ENCODE data around the gene KIRREL3.

The KIRREL3 gene

DNA sequence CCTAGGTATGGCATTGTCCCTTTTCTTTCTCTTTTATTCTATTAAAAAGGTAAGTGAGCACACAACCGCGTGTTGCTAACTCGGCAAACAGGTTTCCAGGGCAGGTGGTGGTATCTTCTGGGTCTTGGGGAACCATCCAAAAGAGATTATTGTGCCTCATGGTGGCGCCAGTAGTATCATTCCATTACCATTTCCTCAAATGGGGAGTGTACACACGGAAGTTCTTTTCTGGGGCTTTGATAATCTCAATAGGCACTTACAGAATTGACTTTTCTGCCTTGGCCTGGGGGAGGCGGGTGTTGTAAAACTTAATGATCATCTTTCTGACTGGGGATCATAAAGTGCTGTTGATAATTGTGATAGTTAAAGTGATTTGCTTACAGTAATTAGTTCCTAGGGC is 234.1 kb downstream of the KIRREL3 start:
- no peaks in the 10 kb centered on the region for H3K4me1 ChIP-seq (ENCODE audit: control insufficient read depth, insufficient read depth, low read length)
- no peak overlapping the region for H3K27ac ChIP-seq (ENCODE audit: low read depth, low read length)
- H3K36me3 ChIP-seq (ENCODE audit: control insufficient read depth, insufficient read depth, low read length) = no peaks in the 10 kb centered on the region
- H3K4me3 ChIP-seq (ENCODE audit: low read length) = no peak overlapping the region
- H3K9ac ChIP-seq (ENCODE audit: low read length) = no peak overlapping the region
- no peaks in the 10 kb centered on the region for H3K27me3 ChIP-seq (ENCODE audit: control insufficient read depth, insufficient read depth, low read length)

DNA sequence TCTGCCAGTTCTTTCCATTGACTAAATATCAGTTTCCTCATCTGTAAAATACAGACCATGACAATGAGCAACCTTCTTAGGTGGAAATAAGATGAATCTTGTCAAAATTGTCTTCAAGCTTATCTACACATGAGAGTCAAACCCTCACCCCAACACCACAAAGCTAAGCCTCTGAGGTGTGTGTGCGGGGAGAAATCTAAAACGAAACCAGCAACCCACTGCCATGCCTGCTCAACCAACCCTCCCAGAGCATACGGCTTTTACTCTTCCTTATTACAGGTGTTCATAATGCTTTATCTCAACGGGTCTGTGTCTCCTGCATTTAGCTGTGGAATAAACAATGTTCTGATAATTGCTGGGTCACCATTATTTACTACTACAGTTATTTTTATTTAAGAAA is 235.4 kb downstream of the KIRREL3 start:
- Histone ChIP-seq H3K9ac (ENCODE audit: low read length) (no peak overlapping the region), H3K27me3 (ENCODE audit: control insufficient read depth, insufficient read depth, low read length) (no peaks in the 10 kb centered on the region), H3K4me3 (ENCODE audit: low read length) (no peak overlapping the region), H3K27ac (ENCODE audit: low read depth, low read length) (no peak overlapping the region), H3K36me3 (ENCODE audit: control insufficient read depth, insufficient read depth, low read length) (no peaks in the 10 kb centered on the region), H3K4me1 (ENCODE audit: control insufficient read depth, insufficient read depth, low read length) (no peaks in the 10 kb centered on the region)

DNA sequence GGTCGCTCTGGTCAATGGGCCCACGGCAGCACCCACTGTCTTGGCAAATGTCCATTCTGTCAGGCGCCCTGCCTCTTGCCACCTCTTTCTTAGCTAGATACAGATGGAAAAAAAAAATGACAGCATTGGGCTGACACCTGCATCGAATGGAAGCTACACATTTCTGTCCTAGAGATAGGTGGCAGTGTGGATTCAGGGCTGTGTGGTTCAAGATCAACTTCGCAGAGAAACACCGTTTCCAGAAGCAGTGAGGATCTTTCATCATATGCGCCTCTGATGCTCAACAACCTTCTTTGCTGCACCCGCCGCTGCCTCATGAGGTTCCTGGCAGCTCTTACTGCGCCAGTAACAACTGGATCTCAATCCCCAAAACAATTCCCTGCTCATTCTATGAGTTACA is 236.3 kb downstream of the KIRREL3 start:
- no peaks in the 10 kb centered on the region for H3K27me3 ChIP-seq (ENCODE audit: control insufficient read depth, insufficient read depth, low read length)
- no peaks in the 10 kb centered on the region for H3K4me1 ChIP-seq (ENCODE audit: control insufficient read depth, insufficient read depth, low read length)
- no peak overlapping the region for H3K9ac ChIP-seq (ENCODE audit: low read length)
- no peak overlapping the region for H3K4me3 ChIP-seq (ENCODE audit: low read length)
- H3K36me3 ChIP-seq (ENCODE audit: control insufficient read depth, insufficient read depth, low read length) = no peaks in the 10 kb centered on the region
- H3K27ac ChIP-seq (ENCODE audit: low read depth, low read length) = no peak overlapping the region

DNA sequence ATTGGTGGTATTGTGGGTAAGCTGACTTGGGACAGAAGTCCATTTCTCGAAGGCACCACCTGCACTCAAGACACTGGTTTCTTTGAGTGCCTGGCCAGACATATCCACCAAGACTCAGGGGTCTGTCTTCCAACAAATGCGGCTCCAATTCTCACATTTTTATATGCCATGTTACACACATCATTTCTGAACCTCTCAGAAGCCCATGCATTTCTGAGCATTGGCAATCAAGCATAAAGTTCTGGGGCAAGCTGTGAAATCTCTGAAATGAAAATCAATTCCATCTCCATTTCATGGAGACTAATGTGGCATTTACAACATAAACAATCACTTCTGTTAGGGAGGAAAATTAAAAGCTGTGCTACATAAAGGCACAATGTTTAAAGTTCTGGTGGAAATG is 243.7 kb downstream of the KIRREL3 start:
- Histone ChIP-seq H3K27me3 (ENCODE audit: control insufficient read depth, insufficient read depth, low read length) (no peaks in the 10 kb centered on the region), H3K36me3 (ENCODE audit: control insufficient read depth, insufficient read depth, low read length) (no peaks in the 10 kb centered on the region), H3K4me1 (ENCODE audit: control insufficient read depth, insufficient read depth, low read length) (no peaks in the 10 kb centered on the region), H3K27ac (ENCODE audit: low read depth, low read length) (no peak overlapping the region), H3K9ac (ENCODE audit: low read length) (no peak overlapping the region), H3K4me3 (ENCODE audit: low read length) (no peak overlapping the region)

DNA sequence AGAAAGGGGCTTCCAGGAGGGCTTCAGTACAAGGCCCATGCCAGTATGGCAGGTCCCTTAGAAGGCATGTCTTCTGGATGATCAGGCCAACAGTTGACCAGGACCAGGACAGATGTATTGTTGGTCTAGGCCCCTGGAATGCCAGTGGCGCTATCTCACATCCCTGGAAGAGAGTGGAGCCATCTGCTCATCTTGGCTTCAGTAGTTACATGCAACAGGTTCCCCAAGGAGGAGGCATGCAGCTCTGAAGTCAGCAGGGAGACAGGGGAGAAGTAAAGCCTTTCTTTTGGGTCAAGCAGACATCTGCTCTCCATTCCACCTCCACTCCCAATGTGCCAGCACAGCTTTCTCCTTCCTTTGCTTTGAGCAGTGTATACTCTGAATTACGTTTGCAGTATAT is 244.1 kb downstream of the KIRREL3 start:
- Histone ChIP-seq H3K9ac (ENCODE audit: low read length) (no peak overlapping the region), H3K4me3 (ENCODE audit: low read length) (no peak overlapping the region), H3K4me1 (ENCODE audit: control insufficient read depth, insufficient read depth, low read length) (no peaks in the 10 kb centered on the region), H3K27me3 (ENCODE audit: control insufficient read depth, insufficient read depth, low read length) (no peaks in the 10 kb centered on the region), H3K36me3 (ENCODE audit: control insufficient read depth, insufficient read depth, low read length) (no peaks in the 10 kb centered on the region), H3K27ac (ENCODE audit: low read depth, low read length) (no peak overlapping the region)

DNA sequence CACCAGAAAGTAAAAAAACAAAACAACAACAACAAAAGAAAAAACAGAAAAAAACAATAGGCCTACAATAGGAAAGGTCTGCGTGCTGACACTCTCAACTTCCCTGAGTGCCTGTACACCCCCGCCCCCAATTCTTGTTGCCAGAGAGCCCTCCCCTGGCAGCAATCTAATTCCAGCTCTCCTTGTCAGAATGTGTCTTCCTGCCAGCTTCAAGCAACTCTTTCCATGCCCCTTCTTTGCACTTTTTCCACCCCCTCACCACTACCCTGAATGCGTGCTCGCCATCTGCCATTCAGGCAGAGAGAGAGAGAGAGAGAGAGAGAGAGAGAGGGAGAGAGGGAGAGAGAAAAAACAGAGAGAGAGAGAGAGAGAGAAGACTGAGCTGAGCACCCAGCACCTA is 245.0 kb downstream of the KIRREL3 start:
- Histone ChIP-seq H3K27me3 (ENCODE audit: control insufficient read depth, insufficient read depth, low read length) (no peaks in the 10 kb centered on the region), H3K9ac (ENCODE audit: low read length) (no peak overlapping the region), H3K4me1 (ENCODE audit: control insufficient read depth, insufficient read depth, low read length) (no peaks in the 10 kb centered on the region), H3K36me3 (ENCODE audit: control insufficient read depth, insufficient read depth, low read length) (no peaks in the 10 kb centered on the region), H3K4me3 (ENCODE audit: low read length) (no peak overlapping the region), H3K27ac (ENCODE audit: low read depth, low read length) (no peak overlapping the region)

DNA sequence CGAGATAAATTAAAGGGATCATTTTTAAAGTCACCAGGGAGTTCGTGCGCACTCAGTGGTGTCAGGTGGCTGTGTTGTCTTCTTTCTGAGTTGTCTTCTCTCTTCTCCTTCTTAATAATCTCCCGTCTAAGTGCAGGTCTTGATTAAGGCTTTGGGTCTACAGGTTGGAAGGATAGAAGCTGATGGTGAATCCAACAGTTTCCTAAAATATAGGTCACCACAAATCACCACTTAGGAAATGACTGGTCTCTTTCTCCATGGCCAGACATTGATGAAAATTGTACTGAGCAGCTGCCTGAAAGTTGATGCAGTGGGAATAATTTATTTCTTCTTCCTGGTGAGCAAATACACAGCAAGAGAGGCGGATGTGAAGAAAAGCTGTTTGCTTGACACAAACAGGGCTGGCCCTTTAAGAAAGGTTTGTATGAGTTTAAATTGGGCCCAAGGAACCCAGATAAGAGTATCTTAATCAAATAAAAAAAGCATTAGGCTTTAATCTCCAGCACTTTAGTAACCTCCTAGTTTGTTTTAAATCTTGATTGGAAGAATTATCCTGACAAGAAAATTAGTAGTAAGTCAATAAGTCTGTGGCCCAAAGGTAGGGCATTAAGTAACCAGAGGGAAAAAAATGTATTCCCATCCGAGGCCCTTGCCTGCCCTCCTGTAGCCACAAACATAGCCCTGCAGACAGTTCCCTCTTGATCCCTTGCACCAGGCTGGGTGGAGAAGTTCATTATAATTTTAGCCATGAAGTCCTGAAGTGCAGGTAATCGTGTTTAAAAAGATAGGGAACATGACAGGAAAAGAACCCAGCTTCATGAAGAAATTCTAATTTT is 245.8 kb downstream of the KIRREL3 start:
- Histone ChIP-seq H3K9ac (ENCODE audit: low read length) (no peak overlapping the region), H3K27ac (ENCODE audit: low read depth, low read length) (no peak overlapping the region)

DNA sequence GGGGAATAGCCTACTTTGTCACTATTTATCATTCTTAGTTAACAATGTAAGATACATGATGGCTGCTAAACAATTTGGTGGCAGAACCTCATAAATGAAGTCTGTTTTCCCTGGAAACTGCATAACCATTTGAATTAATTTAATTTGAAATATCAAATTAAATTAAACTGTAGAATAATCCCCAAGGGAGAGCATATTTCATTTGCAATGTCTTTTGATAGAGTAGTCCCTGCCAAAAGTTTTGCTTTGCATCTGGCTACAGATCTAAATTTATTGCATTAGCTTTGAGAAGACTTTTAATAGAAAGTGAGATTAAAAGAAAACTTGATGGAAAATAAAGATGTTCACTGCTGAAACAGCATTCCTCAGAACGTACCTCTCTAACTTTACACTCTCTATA is 246.6 kb downstream of the KIRREL3 start:
- Histone ChIP-seq H3K9ac (ENCODE audit: low read length) (no peak overlapping the region), H3K4me3 (ENCODE audit: low read length) (no peak overlapping the region), H3K4me1 (ENCODE audit: control insufficient read depth, insufficient read depth, low read length) (no peaks in the 10 kb centered on the region), H3K27me3 (ENCODE audit: control insufficient read depth, insufficient read depth, low read length) (no peaks in the 10 kb centered on the region), H3K27ac (ENCODE audit: low read depth, low read length) (no peak overlapping the region), H3K36me3 (ENCODE audit: control insufficient read depth, insufficient read depth, low read length) (no peaks in the 10 kb centered on the region)

More for the DNA sequence above, 245.8 kb downstream of the KIRREL3 start:
- Histone ChIP-seq H3K4me1 (ENCODE audit: control insufficient read depth, insufficient read depth, low read length) (no peaks in the 10 kb centered on the region), H3K36me3 (ENCODE audit: control insufficient read depth, insufficient read depth, low read length) (no peaks in the 10 kb centered on the region), H3K27me3 (ENCODE audit: control insufficient read depth, insufficient read depth, low read length) (no peaks in the 10 kb centered on the region), H3K4me3 (ENCODE audit: low read length) (no peak overlapping the region)

DNA sequence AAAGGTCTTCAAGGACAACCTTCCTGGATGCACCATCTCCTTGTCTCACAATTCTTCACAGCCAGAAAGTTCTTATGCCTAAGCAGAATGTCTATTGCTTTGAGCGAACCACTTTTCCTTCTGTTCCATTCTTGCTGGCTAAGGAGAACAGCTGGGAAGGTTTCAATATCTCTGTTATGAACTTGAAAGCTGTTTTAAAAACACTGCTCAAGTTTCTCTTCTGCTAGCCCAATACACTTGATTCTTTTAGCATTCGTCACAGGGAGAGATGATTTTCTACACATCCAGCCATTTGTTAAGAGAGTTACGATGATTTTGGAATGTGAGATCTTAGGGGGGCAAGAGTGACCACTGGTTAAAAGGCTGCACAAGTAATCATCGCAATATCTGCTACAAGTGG is 249.3 kb downstream of the KIRREL3 start:
- no peaks in the 10 kb centered on the region for H3K27me3 ChIP-seq (ENCODE audit: control insufficient read depth, insufficient read depth, low read length)
- no peak overlapping the region for H3K9ac ChIP-seq (ENCODE audit: low read length)
- no peak overlapping the region for H3K27ac ChIP-seq (ENCODE audit: low read depth, low read length)
- H3K4me3 ChIP-seq (ENCODE audit: low read length) = no peak overlapping the region
- H3K4me1 ChIP-seq (ENCODE audit: control insufficient read depth, insufficient read depth, low read length) = no peaks in the 10 kb centered on the region
- no peaks in the 10 kb centered on the region for H3K36me3 ChIP-seq (ENCODE audit: control insufficient read depth, insufficient read depth, low read length)

DNA sequence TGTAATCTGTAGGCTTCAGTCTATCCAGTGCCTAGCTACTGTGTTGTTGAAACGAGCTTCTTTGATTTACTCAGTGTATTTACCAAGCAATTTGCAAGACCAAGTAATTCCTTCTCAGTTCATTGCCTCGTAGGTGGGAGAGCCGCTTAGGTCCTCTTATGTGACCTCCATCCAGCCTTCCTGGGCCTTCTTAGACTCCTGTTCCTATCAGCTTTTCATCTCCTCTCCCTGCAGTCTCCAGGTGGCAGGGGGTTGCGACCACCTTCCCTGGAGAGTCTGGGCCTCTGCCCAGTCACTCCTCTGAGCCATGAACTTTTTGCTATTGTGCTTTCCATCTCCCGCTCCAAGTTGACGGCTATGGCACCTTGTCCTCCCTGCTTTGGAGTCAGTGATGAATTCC is 251.8 kb downstream of the KIRREL3 start:
- H3K4me1 ChIP-seq (ENCODE audit: control insufficient read depth, insufficient read depth, low read length) = no peaks in the 10 kb centered on the region
- no peak overlapping the region for H3K9ac ChIP-seq (ENCODE audit: low read length)
- no peak overlapping the region for H3K27ac ChIP-seq (ENCODE audit: low read depth, low read length)
- no peaks in the 10 kb centered on the region for H3K27me3 ChIP-seq (ENCODE audit: control insufficient read depth, insufficient read depth, low read length)
- H3K36me3 ChIP-seq (ENCODE audit: control insufficient read depth, insufficient read depth, low read length) = no peaks in the 10 kb centered on the region
- H3K4me3 ChIP-seq (ENCODE audit: low read length) = no peak overlapping the region

DNA sequence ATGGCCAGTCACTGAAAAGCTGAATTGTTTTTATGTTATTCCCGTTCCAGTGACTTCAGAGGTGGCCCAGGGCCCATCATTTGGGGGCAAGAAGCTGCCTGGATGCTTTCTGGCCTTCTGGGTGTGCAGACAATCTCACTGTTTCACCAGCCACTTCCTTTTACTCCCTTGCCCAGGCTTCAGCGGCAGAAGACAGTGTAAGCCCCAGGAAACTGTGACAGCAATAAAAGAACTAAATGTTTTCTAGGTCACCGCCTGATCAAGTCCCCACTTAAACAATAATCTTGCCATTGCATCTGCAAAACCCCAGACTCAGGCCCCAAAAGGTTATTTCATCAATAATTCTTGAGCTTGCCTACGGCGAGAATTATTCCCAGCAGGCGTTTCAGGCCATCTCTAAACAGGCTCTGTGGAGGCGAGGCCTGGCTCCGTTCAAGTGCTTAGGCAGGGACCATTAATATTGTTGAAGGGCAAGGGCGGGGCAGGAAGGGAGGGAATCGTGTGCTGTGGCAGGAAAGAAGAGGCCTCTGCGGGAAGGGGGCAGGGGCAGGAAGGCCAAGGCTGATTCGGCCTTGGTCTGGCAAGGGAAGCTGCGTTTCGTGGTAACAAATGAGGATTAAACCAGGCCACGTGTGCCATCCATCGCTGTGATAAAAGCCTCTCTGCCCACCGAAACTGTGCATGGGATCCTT is 252.3 kb downstream of the KIRREL3 start:
- H3K27ac ChIP-seq (ENCODE audit: low read depth, low read length) = no peak overlapping the region
- no peaks in the 10 kb centered on the region for H3K27me3 ChIP-seq (ENCODE audit: control insufficient read depth, insufficient read depth, low read length)
- H3K4me3 ChIP-seq (ENCODE audit: low read length) = no peak overlapping the region
- no peaks in the 10 kb centered on the region for H3K36me3 ChIP-seq (ENCODE audit: control insufficient read depth, insufficient read depth, low read length)
- no peak overlapping the region for H3K9ac ChIP-seq (ENCODE audit: low read length)
- H3K4me1 ChIP-seq (ENCODE audit: control insufficient read depth, insufficient read depth, low read length) = no peaks in the 10 kb centered on the region

DNA sequence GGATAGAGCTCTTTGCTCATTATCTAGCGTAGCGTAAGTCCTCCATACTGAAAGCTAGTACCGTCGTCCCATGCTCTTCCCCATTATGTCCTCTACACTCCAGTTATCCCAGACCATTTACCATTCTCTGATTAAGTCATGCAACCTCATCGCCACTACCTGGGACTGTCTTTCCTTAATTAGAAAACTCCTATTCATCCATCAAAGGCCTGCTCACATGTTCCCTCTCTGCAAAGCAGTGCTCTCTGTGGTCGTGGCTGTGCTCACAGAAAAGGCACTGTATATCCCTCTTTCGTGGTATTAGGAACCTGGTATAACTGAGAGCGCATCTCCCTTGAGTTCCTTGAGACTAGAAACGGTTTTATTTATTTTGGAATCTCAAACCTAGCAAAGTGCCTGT is 253.3 kb downstream of the KIRREL3 start:
- H3K27ac ChIP-seq (ENCODE audit: low read depth, low read length) = no peak overlapping the region

DNA sequence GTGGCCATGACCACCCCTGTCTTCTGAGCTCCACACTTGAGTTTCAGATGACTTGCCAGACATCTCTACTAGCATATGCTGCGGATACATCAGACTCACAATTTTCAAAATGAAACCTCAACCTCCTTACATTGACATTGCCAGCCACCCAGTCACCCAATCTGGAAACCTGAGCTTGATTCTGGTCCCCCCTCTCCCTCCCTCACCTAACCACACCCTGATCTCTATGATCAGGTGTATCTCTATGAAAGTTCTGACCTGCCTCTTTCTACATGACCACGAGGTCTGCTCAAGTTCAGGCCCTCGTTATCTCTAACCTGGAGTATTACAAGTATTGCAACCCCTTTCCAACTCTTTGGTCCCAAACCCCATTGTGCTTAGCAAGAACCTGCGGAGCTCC is 254.1 kb downstream of the KIRREL3 start:
- Histone ChIP-seq H3K27ac (ENCODE audit: low read depth, low read length) (no peak overlapping the region), H3K27me3 (ENCODE audit: control insufficient read depth, insufficient read depth, low read length) (no peaks in the 10 kb centered on the region), H3K9ac (ENCODE audit: low read length) (no peak overlapping the region), H3K36me3 (ENCODE audit: control insufficient read depth, insufficient read depth, low read length) (no peaks in the 10 kb centered on the region), H3K4me1 (ENCODE audit: control insufficient read depth, insufficient read depth, low read length) (no peaks in the 10 kb centered on the region), H3K4me3 (ENCODE audit: low read length) (no peak overlapping the region)

More for the DNA sequence above, 253.3 kb downstream of the KIRREL3 start:
- Histone ChIP-seq H3K9ac (ENCODE audit: low read length) (no peak overlapping the region), H3K4me1 (ENCODE audit: control insufficient read depth, insufficient read depth, low read length) (no peaks in the 10 kb centered on the region), H3K36me3 (ENCODE audit: control insufficient read depth, insufficient read depth, low read length) (no peaks in the 10 kb centered on the region), H3K27me3 (ENCODE audit: control insufficient read depth, insufficient read depth, low read length) (no peaks in the 10 kb centered on the region), H3K4me3 (ENCODE audit: low read length) (no peak overlapping the region)

Measured in rectal smooth muscle tissue (tissue), 1 donor.